ENCODE measurements around the gene RET. TPM values are rescaled to one million over a fixed set of nuclear protein-coding genes. Genes with fewer than 3 reads are reported as not detected.

Gene RET
- total RNA-seq, 1 donor from 2014 or later = 1.2 TPM

- no peak overlapping the region for H3K4me3 ChIP-seq (ENCODE audit: low read depth, low read length)
- DNase-seq (ENCODE audit: low read depth) = no peak
- TF ChIP-seq CTCF (conservative IDR thresholded peaks at IDR 0.05; ENCODE audit: low read depth, low read length) = no peak
Measured at GRCh38 chr10:43124574-43125273, 47.9 kb downstream of the RET start.

- no peak for DNase-seq (ENCODE audit: low read depth)
- TF ChIP-seq CTCF (conservative IDR thresholded peaks at IDR 0.05; ENCODE audit: low read depth, low read length) = no peak
- H3K4me3 ChIP-seq (ENCODE audit: low read depth, low read length) = no peak overlapping the region
Measured at GRCh38 chr10:43125274-43125845, 48.5 kb downstream of the RET start.

- H3K4me3 ChIP-seq (ENCODE audit: low read depth, low read length) = no peak overlapping the region
- no peak for TF ChIP-seq CTCF (conservative IDR thresholded peaks at IDR 0.05; ENCODE audit: low read depth, low read length)
- no peak for DNase-seq (ENCODE audit: low read depth)
Measured at GRCh38 chr10:43125881-43126731, 49.2 kb downstream of the RET start.

GRCh38 chr10:43126759-43127424 is 50.0 kb downstream of the RET start:
- no peak for DNase-seq (ENCODE audit: low read depth)
- no peak overlapping the region for H3K4me3 ChIP-seq (ENCODE audit: low read depth, low read length)
- TF ChIP-seq CTCF (conservative IDR thresholded peaks at IDR 0.05; ENCODE audit: low read depth, low read length) = no peak

- no peak for DNase-seq (ENCODE audit: low read depth)
- no peak overlapping the region for H3K4me3 ChIP-seq (ENCODE audit: low read depth, low read length)
- TF ChIP-seq CTCF (conservative IDR thresholded peaks at IDR 0.05; ENCODE audit: low read depth, low read length) = no peak
Measured at GRCh38 chr10:43127442-43127841, 50.6 kb downstream of the RET start.

GRCh38 chr10:43128331-43128730 is 51.5 kb downstream of the RET start:
- no peak for DNase-seq (ENCODE audit: low read depth)
- no peak overlapping the region for H3K4me3 ChIP-seq (ENCODE audit: low read depth, low read length)
- TF ChIP-seq CTCF (conservative IDR thresholded peaks at IDR 0.05; ENCODE audit: low read depth, low read length) = no peak

Measured in epithelial cell of proximal tubule (primary cell).